DMS153 (cell line): ENCODE results near the gene ZC3H12A.

Source experiments
- DNase-seq: peaks from one replicate; lab custom pipeline; 2025; lab: John Stamatoyannopoulos, UW

ZC3H12A gene

DNA sequence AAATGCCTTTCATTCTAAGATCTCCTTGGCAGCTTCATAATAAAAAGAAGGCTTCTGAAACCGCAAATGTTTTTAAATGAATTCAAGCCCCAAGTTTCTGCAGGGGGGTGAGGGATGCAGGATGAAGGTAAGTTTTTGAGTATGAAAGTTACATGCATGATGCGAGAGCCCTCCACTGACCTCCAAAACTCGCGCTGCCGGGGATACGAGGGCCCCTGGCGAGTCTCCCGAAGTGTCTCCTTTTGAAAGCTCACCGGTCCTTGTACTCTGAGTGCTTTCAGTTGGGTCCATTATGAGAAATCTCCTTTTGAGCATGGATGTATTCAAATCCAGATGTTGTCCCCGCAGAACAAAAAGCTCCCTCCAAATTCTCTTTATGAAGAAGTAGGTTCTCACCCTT, 18.9 kb upstream of the ZC3H12A start:
- no peak for DNase-seq

DNA sequence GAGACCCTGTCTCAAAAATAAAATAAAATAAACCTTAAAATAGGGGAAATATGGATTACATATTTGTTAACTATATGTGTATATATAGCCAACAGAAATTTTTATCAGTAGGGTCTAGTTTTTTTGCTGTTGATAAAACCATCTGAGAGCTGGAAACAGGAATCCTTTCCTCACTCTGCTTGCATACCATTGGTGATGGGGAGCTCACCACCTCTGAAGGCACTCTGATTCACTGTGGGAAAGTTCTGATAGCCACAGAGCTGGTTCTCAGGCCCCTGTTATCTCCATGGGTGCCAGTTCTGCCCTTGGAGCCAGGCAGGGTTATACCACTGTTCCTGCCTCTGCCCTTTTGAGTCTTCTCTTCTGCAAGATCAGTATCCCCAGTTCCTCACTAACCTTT, 17.8 kb upstream of the ZC3H12A start:
- no peak for DNase-seq

DNA sequence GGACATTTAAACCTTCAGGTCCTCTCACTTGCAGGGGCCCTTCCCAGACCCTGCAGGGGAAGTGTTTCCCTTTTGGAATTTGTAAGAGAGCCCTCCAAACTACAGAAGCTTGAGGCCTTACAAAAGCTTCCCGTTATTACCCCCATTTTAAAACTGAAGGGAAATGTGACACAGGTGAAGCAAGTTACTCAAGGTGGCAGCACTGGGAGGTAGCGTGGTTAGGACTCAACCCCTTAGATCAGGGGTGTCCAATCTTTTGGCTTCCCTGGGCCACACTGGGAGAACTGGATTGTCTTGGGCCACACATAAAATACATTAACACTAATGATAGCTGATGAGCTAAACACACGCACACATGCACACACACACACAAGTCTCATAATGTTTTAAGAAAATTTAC, 15.8 kb upstream of the ZC3H12A start:
- DNase-seq = no peak

DNA sequence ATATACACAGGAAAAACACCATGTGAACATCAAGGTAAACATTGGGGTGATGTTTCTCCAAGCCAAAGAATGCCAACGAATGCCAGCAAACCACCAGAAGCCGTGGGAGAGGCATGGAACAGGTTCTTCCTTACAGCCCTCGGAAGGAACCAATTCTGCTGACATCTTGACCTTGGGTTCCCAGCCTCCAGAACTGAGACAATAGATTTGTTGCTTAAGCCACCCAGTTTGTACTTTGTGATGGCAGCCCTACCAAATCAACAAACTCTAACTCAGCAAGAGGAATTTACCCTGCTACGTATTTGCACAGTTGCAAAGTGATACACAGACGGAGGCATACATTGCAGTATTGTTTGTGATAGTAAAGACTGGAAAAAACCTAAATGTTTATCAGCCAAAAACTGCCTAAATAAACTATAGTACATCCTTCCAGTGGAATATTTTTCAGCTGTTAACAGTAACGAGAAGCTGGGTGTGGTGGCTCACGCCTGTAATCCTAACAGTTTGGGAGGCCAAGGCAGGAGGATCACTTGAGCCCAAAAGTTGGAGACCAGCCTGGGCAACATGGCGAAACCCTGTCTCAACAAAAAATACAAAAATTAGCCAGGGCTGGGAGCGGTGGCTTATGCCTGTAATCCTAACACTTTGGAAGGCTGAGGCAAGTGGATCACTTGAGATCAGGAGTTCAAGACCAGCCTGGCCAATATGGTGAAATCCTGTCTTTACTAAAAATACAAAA, 12.5 kb upstream of the ZC3H12A start:
- DNase-seq = no peak

DNA sequence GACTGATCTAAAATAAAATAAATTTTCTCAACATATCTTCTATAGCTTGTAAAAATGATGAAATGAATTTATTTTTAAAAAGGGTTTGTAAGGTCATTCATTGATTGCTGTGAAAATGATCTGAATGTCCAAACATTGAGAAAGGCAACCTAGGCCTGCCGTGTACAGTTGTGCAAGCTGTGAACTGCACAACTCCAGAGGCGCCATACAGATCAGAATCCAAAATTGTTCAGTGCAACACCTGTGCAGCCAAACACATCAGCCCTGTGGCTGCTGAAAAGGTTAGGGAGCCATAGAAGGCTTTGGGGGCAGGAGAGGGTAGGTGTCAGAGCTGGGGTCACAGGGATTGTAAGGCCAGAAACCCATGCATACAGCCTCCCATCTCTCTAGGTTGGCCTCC, 9.9 kb upstream of the ZC3H12A start:
- DNase-seq = no peak

DNA sequence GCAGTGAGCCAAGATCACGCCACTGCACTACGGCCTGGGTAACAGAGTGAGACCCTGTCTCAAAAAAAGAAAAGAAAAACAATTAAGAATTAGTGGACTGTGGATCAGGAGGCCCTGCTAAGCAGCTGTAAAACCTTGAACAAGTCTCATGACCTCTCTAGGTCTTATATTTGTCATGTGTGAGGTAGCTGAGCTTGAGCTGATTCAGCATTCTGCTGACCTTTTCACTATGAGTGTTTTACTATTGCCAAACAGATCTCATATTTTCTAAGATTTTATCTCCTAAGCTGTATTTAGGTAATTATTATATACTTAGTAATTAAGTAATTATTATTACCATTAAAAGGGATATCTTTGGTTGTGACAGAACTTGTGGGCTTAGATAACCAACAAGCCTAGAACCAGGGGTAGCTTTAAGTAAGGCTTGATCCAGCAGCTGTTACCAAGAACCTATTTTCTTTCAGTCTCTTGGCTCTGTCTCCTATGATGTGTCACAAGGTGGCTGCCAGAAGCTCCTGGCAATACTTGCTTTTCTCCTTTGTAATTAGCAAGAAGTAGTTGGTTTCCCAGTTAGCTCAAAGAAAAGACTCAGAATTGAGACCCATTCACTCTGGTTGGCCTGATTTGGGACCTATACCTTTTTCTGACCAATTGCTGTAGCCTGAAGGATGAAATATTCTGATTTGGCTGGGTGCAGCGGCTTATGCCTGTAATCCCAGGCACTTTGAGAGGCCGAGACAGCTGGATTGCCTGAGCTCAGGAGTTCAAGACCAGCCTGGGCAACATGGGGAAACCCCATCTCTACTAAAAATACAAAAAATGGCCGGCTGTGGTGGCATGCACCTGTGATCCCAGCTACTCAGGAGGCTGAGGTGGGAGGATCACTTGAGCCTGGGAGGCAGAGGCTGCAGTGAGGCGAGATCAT, 8.5 kb upstream of the ZC3H12A start:
- DNase-seq = no peak

DNA sequence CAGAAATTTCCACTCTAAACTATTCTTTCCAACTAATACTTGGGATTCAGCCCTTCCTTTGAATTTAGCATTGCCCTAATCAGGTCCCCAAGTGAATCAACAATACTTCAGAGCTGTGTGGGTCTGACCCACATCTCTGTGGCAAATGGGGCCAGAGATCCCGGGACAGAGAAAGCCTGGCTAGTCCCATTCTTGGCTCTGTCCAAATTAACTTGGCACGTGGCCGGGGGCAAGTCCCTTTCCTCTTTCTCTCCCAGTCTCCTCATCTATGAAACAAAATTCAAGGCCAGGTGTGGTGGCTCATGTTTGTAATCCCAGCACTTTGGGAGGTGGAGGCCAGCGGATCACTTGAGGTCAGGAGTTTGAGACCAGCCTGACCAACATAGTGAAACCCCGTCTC, 6.3 kb upstream of the ZC3H12A start:
- DNase-seq = no peak

DNA sequence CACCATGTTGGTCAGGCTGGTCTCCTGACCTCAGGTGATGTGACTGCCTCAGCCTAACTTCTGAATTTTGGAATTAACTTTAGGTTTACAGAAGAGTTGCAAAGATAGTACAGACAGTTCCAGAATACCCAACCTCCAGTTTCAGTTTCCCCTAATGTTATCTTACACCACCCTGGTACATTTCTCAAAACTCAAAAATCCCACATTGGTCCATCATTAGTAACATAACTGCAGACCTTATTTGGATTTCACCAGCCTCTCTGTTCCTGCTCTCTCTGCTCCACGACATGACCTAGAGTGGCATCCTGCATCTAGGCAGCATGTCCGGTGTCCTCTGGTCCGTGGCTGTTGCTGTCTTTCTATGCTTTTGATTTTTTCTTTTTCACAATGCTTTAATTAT, 5.0 kb upstream of the ZC3H12A start:
- no peak for DNase-seq

DNA sequence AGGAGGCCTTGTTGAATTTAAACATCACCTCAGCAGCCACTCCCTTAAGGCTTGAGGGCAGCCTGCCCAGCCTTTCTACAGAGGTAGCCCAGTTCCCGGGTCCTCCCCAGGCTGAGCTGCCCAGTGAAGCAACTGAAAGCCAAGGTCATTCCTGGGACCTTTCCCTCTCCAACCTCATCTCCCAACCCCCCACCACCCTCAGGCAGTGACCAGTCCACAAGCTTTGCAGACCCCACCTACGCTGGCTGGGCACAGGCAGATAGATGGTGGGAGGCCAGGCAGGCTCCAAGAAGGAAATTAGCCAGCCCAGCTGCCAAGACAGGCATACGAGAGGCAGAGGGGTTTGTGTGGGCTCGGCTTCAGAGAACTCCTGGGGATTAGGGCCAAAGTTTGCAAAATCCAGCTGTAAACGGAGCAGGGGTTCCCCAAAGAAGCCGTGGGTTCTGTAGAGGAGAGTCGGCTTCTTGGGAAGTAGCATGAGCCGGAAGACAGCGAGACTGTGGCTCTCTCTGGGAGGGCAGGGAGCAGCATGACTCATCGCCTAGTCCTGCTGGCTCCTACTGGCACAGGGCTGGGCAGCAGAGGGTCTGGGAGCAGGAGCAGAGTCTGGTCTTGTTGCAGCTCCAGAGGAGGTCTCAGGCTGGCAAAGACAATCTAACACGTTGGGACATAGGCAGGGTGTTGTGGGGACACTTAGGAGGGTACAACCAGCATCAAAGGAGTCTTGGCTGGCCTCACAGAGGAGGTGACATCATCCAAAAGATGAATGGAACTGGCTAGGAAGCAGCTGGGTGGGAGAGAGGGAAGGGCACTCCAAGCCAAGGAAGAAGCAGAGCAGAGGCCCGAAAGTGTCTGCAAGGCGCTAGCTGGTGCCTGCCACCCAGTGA, 2.8 kb upstream of the ZC3H12A start:
- DNase-seq = peak; percentile 39

DNA sequence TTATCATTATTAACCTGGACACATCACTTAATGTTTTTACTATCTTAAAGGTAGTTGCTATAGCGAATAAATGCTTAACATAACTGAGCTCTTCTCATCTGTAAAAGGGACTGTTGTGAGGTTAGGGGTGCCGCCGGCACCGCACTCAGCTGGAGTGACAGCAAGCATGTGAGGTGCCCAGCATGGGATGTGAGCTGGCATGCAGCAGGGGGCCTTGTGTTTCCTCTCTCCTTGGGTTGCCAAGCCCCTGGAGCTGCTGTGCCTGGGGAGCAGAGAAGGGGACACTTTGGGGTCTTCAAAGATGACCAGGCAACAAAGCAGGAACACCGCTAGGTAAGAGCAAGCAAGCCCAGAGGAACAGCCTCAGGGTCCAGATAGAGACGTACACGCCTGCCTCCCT, 2.1 kb upstream of the ZC3H12A start:
- no peak for DNase-seq

DNA sequence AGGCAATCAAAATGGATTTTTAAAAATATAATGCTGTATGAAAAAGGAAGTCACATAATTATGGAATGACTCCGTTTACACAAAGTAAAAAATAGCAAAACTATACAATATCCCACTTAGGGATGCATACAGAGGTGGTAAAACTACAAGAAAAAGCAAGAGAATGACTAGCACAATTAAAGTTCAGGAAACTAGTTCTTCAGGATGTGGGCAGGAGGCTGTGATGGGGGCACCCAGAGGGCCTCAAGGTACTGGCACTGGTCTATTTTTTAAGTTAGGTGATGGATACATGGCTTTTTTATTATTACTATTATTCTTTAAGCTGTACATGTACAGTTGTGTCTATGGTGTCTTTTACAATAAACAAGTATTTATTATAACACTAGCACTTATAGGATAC, 1.4 kb upstream of the ZC3H12A start:
- DNase-seq = no peak

DNA sequence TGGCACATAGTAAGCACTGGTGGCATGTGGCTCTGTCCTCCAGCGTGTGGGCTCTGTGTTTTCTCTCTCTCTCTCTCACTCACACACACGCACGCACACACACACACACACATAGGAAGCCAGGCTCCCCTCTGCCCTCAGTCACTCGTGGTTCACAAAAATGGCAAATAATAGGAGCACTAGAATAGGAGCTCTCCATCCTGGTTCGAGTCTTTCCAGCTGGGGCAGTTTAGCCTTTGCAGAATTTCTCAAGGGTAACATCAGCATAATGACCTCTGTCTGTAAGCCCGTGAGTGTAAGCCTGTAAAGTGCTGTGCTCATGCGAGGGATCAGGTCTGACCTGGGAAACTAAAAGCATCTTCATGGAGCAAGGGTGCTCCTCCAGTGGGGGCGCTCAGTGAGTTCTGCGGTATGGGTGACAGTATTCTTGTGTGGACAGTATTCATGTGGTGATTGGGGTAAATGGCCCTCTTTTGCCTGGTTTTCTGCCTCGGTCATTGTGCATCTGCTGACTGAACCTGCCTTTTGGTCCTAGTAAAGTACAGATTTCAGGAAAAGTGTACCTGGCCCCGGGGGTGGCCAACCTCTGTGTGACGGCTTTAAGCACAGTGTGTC, 842 bp upstream of the ZC3H12A start:
- DNase-seq = no peak

DNA sequence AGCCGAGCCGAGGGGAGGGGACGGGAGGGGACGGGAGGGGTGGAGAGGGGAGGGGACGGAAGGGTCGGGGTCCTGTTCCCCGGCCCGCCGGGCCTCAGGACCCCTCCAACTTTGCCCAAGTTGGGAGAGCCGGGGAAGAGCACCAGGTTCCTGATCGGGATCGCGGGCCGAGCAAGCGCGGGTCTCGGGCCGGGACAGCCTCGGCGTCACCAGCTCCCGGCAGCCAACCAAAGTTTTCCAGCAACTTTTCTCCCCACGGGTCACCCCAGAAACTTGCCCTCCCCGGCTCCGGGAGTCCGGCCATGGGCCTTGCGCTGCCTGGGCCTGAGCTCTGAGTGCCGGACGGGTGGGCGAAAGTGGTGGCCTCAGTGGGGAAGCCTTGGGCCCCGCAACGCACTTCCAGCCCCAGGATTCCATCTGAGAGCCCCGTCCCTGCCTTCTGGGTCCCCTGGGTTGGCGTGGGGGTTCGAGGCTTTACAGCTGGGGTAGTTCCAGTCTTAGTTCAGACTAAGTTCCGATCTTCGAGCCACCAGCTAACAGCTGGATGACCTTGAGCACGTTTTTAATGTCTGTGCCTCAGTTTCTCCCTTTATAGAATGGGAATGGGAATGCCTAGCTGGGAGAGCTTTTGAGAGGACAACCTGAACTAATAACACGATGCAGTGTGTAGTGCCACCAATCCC, 458 bp downstream of the ZC3H12A start:
- no peak for DNase-seq

DNA sequence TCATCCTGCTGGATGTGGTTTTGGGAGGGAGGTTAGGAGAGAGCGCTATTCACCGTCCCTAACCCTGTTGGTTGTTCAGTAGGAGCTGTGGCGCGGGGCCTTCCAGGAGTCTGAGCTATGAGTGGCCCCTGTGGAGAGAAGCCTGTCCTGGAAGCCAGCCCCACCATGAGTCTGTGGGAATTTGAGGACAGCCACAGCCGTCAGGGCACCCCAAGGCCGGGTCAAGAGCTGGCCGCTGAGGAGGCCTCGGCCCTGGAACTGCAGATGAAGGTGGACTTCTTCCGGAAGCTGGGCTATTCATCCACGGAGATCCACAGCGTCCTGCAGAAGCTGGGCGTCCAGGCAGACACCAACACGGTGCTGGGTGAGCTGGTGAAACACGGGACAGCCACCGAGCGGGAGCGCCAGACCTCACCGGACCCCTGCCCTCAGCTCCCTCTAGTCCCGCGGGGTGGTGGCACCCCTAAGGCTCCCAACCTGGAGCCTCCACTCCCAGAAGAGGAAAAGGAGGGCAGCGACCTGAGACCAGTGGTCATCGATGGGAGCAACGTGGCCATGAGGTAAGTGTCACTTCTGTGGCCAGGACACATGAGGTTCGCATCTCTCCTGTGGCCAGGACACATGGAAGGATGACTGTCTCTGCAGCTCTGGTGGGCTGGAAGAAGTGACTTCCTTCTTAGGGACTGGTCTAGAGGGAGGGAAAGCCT, 1.2 kb downstream of the ZC3H12A start:
- no peak for DNase-seq

DNA sequence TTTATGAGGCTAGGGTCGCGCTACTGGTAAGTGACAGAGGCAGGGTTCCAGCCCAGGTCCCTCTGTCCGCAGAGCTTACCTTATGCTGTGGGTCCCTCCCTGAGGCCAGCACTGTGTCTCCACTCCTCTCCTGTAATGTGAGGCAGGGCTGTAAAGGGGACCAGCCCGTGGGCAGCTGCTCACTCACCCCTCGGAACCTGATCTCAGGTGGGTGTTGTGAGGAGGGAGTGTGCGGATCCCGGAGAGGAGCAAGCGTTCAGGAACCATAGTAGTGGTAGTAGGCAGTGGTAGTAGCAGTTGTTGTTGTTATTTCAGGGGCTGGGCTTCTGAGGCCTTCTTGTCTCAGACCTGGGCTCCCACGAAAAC, 1.7 kb downstream of the ZC3H12A start:
- DNase-seq = no peak

DNA sequence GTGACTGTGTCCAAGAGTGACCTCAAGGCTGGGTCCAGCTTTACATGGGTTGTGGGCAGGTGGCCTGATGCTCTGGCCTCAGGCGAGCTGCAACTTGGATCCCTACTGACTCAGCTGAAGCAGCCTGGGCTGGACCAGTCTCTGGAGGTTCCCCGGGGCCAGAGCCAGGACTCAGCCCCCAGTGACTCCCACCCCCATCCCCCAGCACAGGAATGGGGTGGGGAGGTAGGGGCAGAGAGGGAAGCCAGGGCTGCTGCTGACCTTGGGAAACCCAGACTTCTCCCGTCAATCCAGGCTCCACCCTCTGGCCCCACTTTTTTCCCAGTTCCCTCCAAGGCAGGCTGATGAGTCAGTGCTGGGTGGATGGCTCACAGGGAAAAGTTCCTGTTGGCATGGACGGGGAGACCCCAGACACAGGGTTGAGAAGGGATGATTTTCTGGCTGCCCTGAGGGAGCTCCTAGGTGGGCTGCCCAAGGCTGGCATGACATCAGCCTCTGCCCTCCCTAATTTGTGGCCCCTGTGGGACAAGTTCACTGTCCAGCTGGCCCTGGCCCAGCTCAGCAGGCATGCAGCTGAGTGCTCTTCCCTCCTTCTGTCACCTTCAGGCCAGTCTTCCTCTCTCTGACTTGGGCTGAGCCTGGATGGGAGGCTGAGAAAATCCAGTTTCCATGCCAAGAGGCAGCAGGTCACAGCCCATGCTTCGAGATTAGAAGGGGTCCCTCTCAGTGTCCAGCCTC, 2.2 kb downstream of the ZC3H12A start:
- DNase-seq = no peak

DNA sequence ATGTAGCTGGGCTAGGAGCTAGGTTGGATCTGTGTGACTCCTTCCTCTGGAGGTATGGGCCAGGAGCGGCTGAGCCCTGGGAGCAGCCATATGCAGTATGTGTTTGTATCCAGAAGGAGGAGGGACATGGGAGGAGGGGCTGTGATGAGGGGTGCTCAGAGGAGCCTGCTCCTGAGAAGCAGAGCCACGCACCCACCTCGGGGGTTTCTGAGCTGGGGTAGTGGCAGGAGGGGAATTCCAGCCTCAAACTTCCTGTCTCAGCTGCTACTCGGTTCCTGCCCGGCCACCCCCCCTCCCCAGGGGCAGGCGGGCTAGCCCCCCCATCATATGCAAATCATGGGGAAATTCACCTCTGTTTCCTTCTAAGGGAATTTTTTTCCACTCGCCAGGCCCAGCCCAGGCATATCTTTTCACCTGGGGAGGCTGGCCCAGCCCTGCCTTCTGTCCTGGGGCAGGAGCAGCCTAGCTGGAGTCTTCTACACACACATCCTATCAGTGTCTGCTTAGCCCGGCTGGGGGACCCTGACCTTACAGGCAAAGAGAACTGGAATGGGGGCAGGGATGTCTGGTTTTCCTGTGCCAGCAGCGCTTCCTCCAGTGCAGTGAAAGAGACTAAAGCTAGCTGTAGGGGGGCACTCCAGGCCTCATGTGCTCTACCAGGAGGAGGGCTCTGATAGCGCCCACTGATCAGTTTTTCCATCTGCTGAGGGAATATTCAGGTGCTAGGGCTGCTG, 3.0 kb downstream of the ZC3H12A start:
- DNase-seq = peak; percentile 27

DNA sequence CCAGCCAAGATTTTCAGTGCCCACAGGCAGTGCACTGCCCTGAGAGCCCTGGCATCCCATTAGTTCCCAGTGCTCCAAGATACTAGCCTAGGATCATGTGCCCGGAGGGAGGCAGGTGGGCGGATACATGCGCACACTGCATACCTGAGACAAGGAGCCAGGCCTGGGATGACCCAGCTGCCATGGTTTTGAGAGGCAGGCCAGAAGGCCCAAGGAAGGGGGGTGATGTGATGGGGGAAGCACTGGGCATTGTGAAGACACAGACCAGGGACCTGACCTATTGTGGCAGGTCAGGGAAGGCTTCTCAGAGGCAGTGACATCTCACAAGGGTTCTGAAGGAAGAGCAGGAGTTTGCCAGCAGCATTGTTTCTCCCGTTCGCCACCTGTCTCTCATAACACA, 3.6 kb downstream of the ZC3H12A start:
- no peak for DNase-seq

DNA sequence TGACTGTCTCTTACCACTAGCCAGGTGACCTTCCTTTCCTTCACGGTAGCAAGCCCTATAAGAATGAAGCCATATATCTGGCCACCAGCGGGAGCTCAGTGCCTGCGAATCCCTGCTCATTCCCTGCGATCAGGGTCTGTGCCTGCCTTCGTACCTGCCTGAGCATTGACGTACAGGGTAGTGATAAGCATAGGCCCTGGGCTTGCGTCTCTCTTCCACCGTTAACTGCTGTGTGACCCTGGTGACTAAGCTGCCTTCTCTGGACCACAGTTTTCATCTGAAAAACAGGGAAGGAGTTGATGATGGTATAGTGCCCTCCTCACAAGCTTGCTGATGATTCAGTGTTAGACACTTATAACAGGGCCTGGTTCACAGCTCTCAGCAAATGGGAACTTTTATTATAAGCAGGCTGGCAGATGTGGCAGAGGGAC, 4.1 kb downstream of the ZC3H12A start:
- DNase-seq = no peak
